Measurements from ENCODE around the gene LONP2.

GRCh38 chr16:48194828-48195556 lies 49.1 kb upstream of the LONP2 start:
- TF ChIP-seq GABPA (IDR thresholded peaks at IDR 0.05 in 1 of 2, conservative IDR thresholded peaks at IDR 0.05 in 1 of 2), result no peak
- no peak for TF ChIP-seq CTCF (IDR thresholded peaks at IDR 0.05; ENCODE audit: low read depth, low read length, missing input control)
- no peak for TF ChIP-seq JUND (IDR thresholded peaks at IDR 0.05)
- no peak for TF ChIP-seq MAX (IDR thresholded peaks at IDR 0.05)
- no peak for TF ChIP-seq YY1 (IDR thresholded peaks at IDR 0.05)
- no peak for TF ChIP-seq REST (IDR thresholded peaks at IDR 0.05)
- no peak for TF ChIP-seq TAF1 (conservative IDR thresholded peaks at IDR 0.05)
- no peak for TF ChIP-seq HNF4G (IDR thresholded peaks at IDR 0.05)
- TF ChIP-seq ATF3 (IDR thresholded peaks at IDR 0.05), result no peak
